Trophoblast cell (in vitro differentiated cells and primary cell): ENCODE measurements around the gene ACO1.

Experiments used
- DNase-seq, 2 donors: peaks; one replicate each; pipeline ENCODE4 v3.0.0-alpha.2; 2016
- H2AFZ ChIP-seq: 2 replicates; pipeline ENCODE4 v1.6.1; 2013; ENCODE audit warnings: low read length, moderate library complexity, mild to moderate bottlenecking; ENCODE audit not compliant: insufficient read depth, poor library complexity
- H2AK5ac ChIP-seq: 2 replicates; pipeline ENCODE4 v1.6.1; 2013; ENCODE audit warnings: mild to moderate bottlenecking, low read length
- H2BK120ac ChIP-seq: 2 replicates; pipeline ENCODE4 v1.6.1; 2013; ENCODE audit warnings: low read length, mild to moderate bottlenecking, moderate library complexity; ENCODE audit not compliant: insufficient read depth, poor library complexity
- H2BK12ac ChIP-seq: 2 replicates; pipeline ENCODE4 v1.6.1; 2013; ENCODE audit warnings: mild to moderate bottlenecking, low read length, moderate library complexity
- H2BK5ac ChIP-seq: 2 replicates; pipeline ENCODE4 v1.6.1; 2013; ENCODE audit warnings: low read length, low read depth, moderate library complexity, mild to moderate bottlenecking; ENCODE audit not compliant: poor library complexity
- H3K14ac ChIP-seq: 2 replicates; pipeline ENCODE4 v1.6.1; 2013; ENCODE audit warnings: mild to moderate bottlenecking, low read length
- H3K18ac ChIP-seq: 2 replicates; pipeline ENCODE4 v1.6.1; 2013; ENCODE audit warnings: mild to moderate bottlenecking, low read length
- H3K23ac ChIP-seq: 2 replicates; pipeline ENCODE4 v1.6.1; 2013; ENCODE audit warnings: low read length
- H3K27ac ChIP-seq: 2 replicates; pipeline ENCODE4 v1.5.1; 2013; ENCODE audit warnings: low read depth, mild to moderate bottlenecking, inconsistent platforms, low read length, moderate library complexity
- H3K27me3 ChIP-seq: 2 replicates; pipeline ENCODE4 v1.6.1; 2013; ENCODE audit warnings: inconsistent platforms, mild to moderate bottlenecking, low read length, moderate library complexity; ENCODE audit not compliant: insufficient read depth
- H3K36me3 ChIP-seq, 2 experiments: 1 replicate in 1 of 2; 2 replicates in 1 of 2; pipeline ENCODE4 v1.6.1; 2013; ENCODE audit warnings: low read length in 2 of 2, mild to moderate bottlenecking in 2 of 2, moderate library complexity in 1 of 2; ENCODE audit not compliant: insufficient read depth in 2 of 2, control insufficient read depth in 1 of 2
- H3K4ac ChIP-seq: 2 replicates; pipeline ENCODE4 v1.6.1; 2013; ENCODE audit warnings: low read depth, mild to moderate bottlenecking, low read length, moderate library complexity
- H3K4me1 ChIP-seq, 2 experiments: 1 replicate in 1 of 2; 2 replicates in 1 of 2; pipeline ENCODE4 v1.6.1; 2013; ENCODE audit warnings: low read length in 2 of 2, mild to moderate bottlenecking in 2 of 2, moderate library complexity in 1 of 2; ENCODE audit not compliant: insufficient read depth in 2 of 2, control insufficient read depth in 1 of 2
- H3K4me2 ChIP-seq: 2 replicates; pipeline ENCODE4 v1.6.1; 2013; ENCODE audit warnings: inconsistent platforms, mild to moderate bottlenecking, low read length, moderate library complexity
- H3K4me3 ChIP-seq: 2 replicates; pipeline ENCODE4 v1.5.1; 2013; ENCODE audit warnings: mild to moderate bottlenecking, low read depth, low read length, inconsistent platforms
- H3K79me1 ChIP-seq: one replicate; pipeline ENCODE4 v1.6.1; 2013; ENCODE audit warnings: low read length
- H3K79me2 ChIP-seq: 2 replicates; pipeline ENCODE4 v1.6.1; 2013; ENCODE audit warnings: low read length, mild to moderate bottlenecking; ENCODE audit not compliant: control insufficient read depth, insufficient read depth, poor library complexity
- H3K9ac ChIP-seq: 2 replicates; pipeline ENCODE4 v1.6.1; 2013; ENCODE audit warnings: mild to moderate bottlenecking, low read length
- H3K9me3 ChIP-seq: 2 replicates; pipeline ENCODE4 v1.6.1; 2013; ENCODE audit warnings: low read depth, mild to moderate bottlenecking, control low read depth, inconsistent platforms, low read length; ENCODE audit not compliant: insufficient read depth
- H4K12ac ChIP-seq: 2 replicates; pipeline ENCODE4 v1.6.1; 2013; ENCODE audit warnings: low read depth, mild to moderate bottlenecking, low read length, moderate library complexity
- H4K8ac ChIP-seq: 2 replicates; pipeline ENCODE4 v1.6.1; 2013; ENCODE audit warnings: low read depth, mild to moderate bottlenecking, low read length, moderate library complexity
- H4K91ac ChIP-seq: one replicate; pipeline ENCODE4 v1.6.1; 2013; ENCODE audit warnings: low read depth, mild to moderate bottlenecking, low read length, moderate library complexity
- WGBS: extraction: QIAGEN DNeasy Blood & Tissue Kit; methylation state at CpG from one replicate; pipeline ENCODE4 v1.1.7; 2013; ENCODE audit warnings: missing lambda C conversion rate; ENCODE audit not compliant: insufficient read length, insufficient coverage; ENCODE audit errors: extremely low coverage; 5-methylcytosine and 5-hydroxymethylcytosine counted together

ACO1 gene

GRCh38 chr9:32406046-32406445 lies 21.6 kb downstream of the ACO1 start:
- Histone ChIP-seq H2BK12ac (no peak overlapping the region), H3K14ac (no peak overlapping the region), H3K4me3 (no peak overlapping the region), H2BK120ac (no peak overlapping the region), H3K27ac (no peak overlapping the region), H4K91ac (no peak overlapping the region), H3K4me1 (peaks cover 0 to 4% of the 10 kb centered on the region in 2 experiments), H4K12ac (no peak overlapping the region), H3K79me1 (no peaks in the 10 kb centered on the region), H4K8ac (no peak overlapping the region), H3K4ac (no peak overlapping the region), H3K9me3 (no peaks in the 10 kb centered on the region), H2BK5ac (no peak overlapping the region), H3K79me2 (no peaks in the 10 kb centered on the region), H3K23ac (no peak overlapping the region), H2AFZ (no peak overlapping the region), H3K18ac (no peak overlapping the region), H3K36me3 (peaks cover 7 to 8% of the 10 kb centered on the region in 2 experiments), H3K27me3 (no peaks in the 10 kb centered on the region), H3K4me2 (no peak overlapping the region), H2AK5ac (no peak overlapping the region), H3K9ac (no peak overlapping the region)
- no CpG with 5 or more reads among the region's 3 CpGs for WGBS
- DNase-seq, result no peak

GRCh38 chr9:32411753-32412152 lies 27.3 kb downstream of the ACO1 start:
- H4K91ac ChIP-seq, result no peak overlapping the region
- no CpG with 5 or more reads among the region's 3 CpGs for WGBS
- H3K9me3 ChIP-seq, result no peaks in the 10 kb centered on the region
- H3K14ac ChIP-seq, result no peak overlapping the region
- H3K27me3 ChIP-seq, result no peaks in the 10 kb centered on the region
- H3K9ac ChIP-seq, result no peak overlapping the region
- H2BK12ac ChIP-seq, result no peak overlapping the region
- no peak overlapping the region for H3K18ac ChIP-seq
- no peak overlapping the region for H2BK120ac ChIP-seq
- H3K4me1 ChIP-seq, result no peaks in the 10 kb centered on the region
- H3K23ac ChIP-seq, result no peak overlapping the region
- no peak overlapping the region for H4K8ac ChIP-seq
- H3K4me2 ChIP-seq, result no peak overlapping the region
- no peaks in the 10 kb centered on the region for H3K79me1 ChIP-seq
- H2AK5ac ChIP-seq, result no peak overlapping the region
- H3K4ac ChIP-seq, result no peak overlapping the region
- no peaks in the 10 kb centered on the region for H3K79me2 ChIP-seq
- no peak overlapping the region for H3K4me3 ChIP-seq
- no peak overlapping the region for H2AFZ ChIP-seq
- H3K36me3 ChIP-seq, result peaks cover 8 to 10% of the 10 kb centered on the region in 2 experiments
- no peak overlapping the region for H2BK5ac ChIP-seq
- DNase-seq, result no peak
- H4K12ac ChIP-seq, result no peak overlapping the region
- no peak overlapping the region for H3K27ac ChIP-seq

- H3K4me3 ChIP-seq, result no peak overlapping the region
- H3K9me3 ChIP-seq, result no peaks in the 10 kb centered on the region
- no peak overlapping the region for H4K91ac ChIP-seq
- no peak overlapping the region for H2BK12ac ChIP-seq
- H4K12ac ChIP-seq, result no peak overlapping the region
- no peak overlapping the region for H3K4me2 ChIP-seq
- H2BK120ac ChIP-seq, result no peak overlapping the region
- no peaks in the 10 kb centered on the region for H3K79me2 ChIP-seq
- no peaks in the 10 kb centered on the region for H3K4me1 ChIP-seq
- no peak overlapping the region for H2AK5ac ChIP-seq
- no peak overlapping the region for H3K14ac ChIP-seq
- no peak overlapping the region for H3K27ac ChIP-seq
- no peak overlapping the region for H2BK5ac ChIP-seq
- no peak for DNase-seq
- H3K9ac ChIP-seq, result no peak overlapping the region
- WGBS, result no CpG with 5 or more reads among the region's 3 CpGs
- no peak overlapping the region for H3K18ac ChIP-seq
- H2AFZ ChIP-seq, result no peak overlapping the region
- H3K4ac ChIP-seq, result no peak overlapping the region
- H4K8ac ChIP-seq, result no peak overlapping the region
- no peaks in the 10 kb centered on the region for H3K27me3 ChIP-seq
- H3K36me3 ChIP-seq, result peaks cover 7% of the 10 kb centered on the region in 2 experiments
- no peak overlapping the region for H3K23ac ChIP-seq
- no peaks in the 10 kb centered on the region for H3K79me1 ChIP-seq
Measured at GRCh38 chr9:32412440-32412839, 28.0 kb downstream of the ACO1 start.

GRCh38 chr9:32413424-32413823 lies 29.0 kb downstream of the ACO1 start:
- no peak overlapping the region for H3K18ac ChIP-seq
- H3K79me2 ChIP-seq, result no peaks in the 10 kb centered on the region
- no peaks in the 10 kb centered on the region for H3K79me1 ChIP-seq
- H3K9ac ChIP-seq, result no peak overlapping the region
- H3K9me3 ChIP-seq, result no peaks in the 10 kb centered on the region
- no peak overlapping the region for H3K4ac ChIP-seq
- H2BK120ac ChIP-seq, result no peak overlapping the region
- no peak overlapping the region for H3K4me3 ChIP-seq
- no peak overlapping the region for H4K91ac ChIP-seq
- H3K14ac ChIP-seq, result no peak overlapping the region
- peaks cover 6 to 7% of the 10 kb centered on the region in 2 experiments for H3K36me3 ChIP-seq
- no peaks in the 10 kb centered on the region for H3K4me1 ChIP-seq
- no peak overlapping the region for H4K8ac ChIP-seq
- no peak overlapping the region for H2AFZ ChIP-seq
- H2AK5ac ChIP-seq, result no peak overlapping the region
- H3K27me3 ChIP-seq, result no peaks in the 10 kb centered on the region
- H3K27ac ChIP-seq, result no peak overlapping the region
- H2BK12ac ChIP-seq, result no peak overlapping the region
- H2BK5ac ChIP-seq, result no peak overlapping the region
- no peak overlapping the region for H3K23ac ChIP-seq
- H4K12ac ChIP-seq, result no peak overlapping the region
- DNase-seq, result no peak
- no peak overlapping the region for H3K4me2 ChIP-seq
